Activated CD4-positive, alpha-beta T cell treated with anti-CD3 and anti-CD28 coated beads for 36 hours (primary cell): ENCODE data around the gene ADAMTS6. TPM values are rescaled to one million over a fixed set of nuclear protein-coding genes. Genes with fewer than 3 reads are reported as not detected.

Source experiments
- ATAC-seq: fragments of 200-7000 bp; cut with Tn5 transposase; one replicate; pipeline ENCODE4 v1.10.0; 2021; ENCODE audit warnings: mild to moderate bottlenecking, moderate library complexity
- CTCF ChIA-PET: fragments of 350-600 bp; sonication (Branson Sonifier 250); formaldehyde crosslinking; loops from one replicate; lab custom pipeline; 2021; ENCODE audit warnings: antibody characterized with exemption; lab: Charles Lee
- POLR2A ChIA-PET: fragments of 350-600 bp; sonication (Branson Sonifier 250); formaldehyde crosslinking; loops from one replicate; lab custom pipeline; 2021; ENCODE audit warnings: antibody characterized with exemption, inconsistent platforms; lab: Charles Lee
- DNase-seq: peaks from one replicate; pipeline ENCODE4 v3.0.0-alpha.2; 2020
- H3K27ac Mint-ChIP-seq: one replicate; pipeline ENCODE4 v1.8.0; 2021; ENCODE audit warnings: mixed read lengths
- H3K27me3 Mint-ChIP-seq: one replicate; pipeline ENCODE4 v1.8.0; 2021; ENCODE audit warnings: mixed read lengths
- H3K36me3 Mint-ChIP-seq: one replicate; pipeline ENCODE4 v1.8.0; 2021; ENCODE audit warnings: low read depth, mixed read lengths
- H3K4me1 Mint-ChIP-seq: one replicate; pipeline ENCODE4 v1.8.0; 2021; ENCODE audit warnings: mixed read lengths
- H3K4me3 Mint-ChIP-seq: one replicate; pipeline ENCODE4 v1.8.0; 2021; ENCODE audit warnings: mild to moderate bottlenecking, moderate library complexity, mixed read lengths
- H3K9me3 Mint-ChIP-seq: one replicate; pipeline ENCODE4 v1.8.0; 2021; ENCODE audit warnings: low read depth, mixed read lengths
- intact Hi-C, 2 experiments: fragments of 100-400 bp; cut with DNase I in 1 of 2; cut with micrococcal nuclease in 1 of 2; formaldehyde crosslinking; loops; one replicate each; pipeline versions ENCODE4 v1.14.2 to v1.15.1; 2022 to 2024; cut with DNase I, micrococcal nuclease
- total RNA-seq, 2 experiments: library from RNA; stranded (reverse); gene quantifications; one replicate each; pipeline ENCODE4 v1.2.3, GENCODE V29; 2021

ADAMTS6 gene
- total RNA-seq, 2 experiments from 2014 or later: 0.96 to 1.3 TPM

GRCh38 chr5:65364907-65365306 is 116.8 kb downstream of the ADAMTS6 start:
- Mint-ChIP-seq H3K27me3 (no peaks in the 10 kb centered on the region), H3K36me3 (no peaks in the 10 kb centered on the region), H3K9me3 (no peaks in the 10 kb centered on the region), H3K4me1 (no peaks in the 10 kb centered on the region), H3K27ac (no peak overlapping the region), H3K4me3 (no peak overlapping the region)
- ChIA-PET CTCF (interaction anchor here (0.9 kb wide), 1 partner anchor 19 kb away, joined by 3 read pairs; no protein-coding TSS in a partner anchor), POLR2A (no interaction called here)
- intact Hi-C loops: no loop called here
- no peak for ATAC-seq
- DNase-seq: no peak

GRCh38 chr5:65363499-65363898 is 118.2 kb downstream of the ADAMTS6 start:
- DNase-seq (no peak), ATAC-seq (no peak)
- CTCF ChIA-PET: no interaction called here
- Mint-ChIP-seq H3K4me1 (no peaks in the 10 kb centered on the region), H3K36me3 (no peaks in the 10 kb centered on the region), H3K27me3 (peaks cover 2% of the 10 kb centered on the region), H3K4me3 (no peak overlapping the region), H3K9me3 (no peaks in the 10 kb centered on the region), H3K27ac (no peak overlapping the region)
- intact Hi-C loops: no loop called here
- POLR2A ChIA-PET: no interaction called here

GRCh38 chr5:65359981-65360380 is 121.7 kb downstream of the ADAMTS6 start:
- no peaks in the 10 kb centered on the region for H3K4me1 Mint-ChIP-seq
- H3K27ac Mint-ChIP-seq: no peak overlapping the region
- CTCF ChIA-PET: no interaction called here
- POLR2A ChIA-PET: no interaction called here
- no peaks in the 10 kb centered on the region for H3K36me3 Mint-ChIP-seq
- no peak for ATAC-seq
- intact Hi-C loops: no loop called here
- H3K27me3 Mint-ChIP-seq: peaks cover 2% of the 10 kb centered on the region
- H3K4me3 Mint-ChIP-seq: no peak overlapping the region
- no peak for DNase-seq
- no peaks in the 10 kb centered on the region for H3K9me3 Mint-ChIP-seq

DNA sequence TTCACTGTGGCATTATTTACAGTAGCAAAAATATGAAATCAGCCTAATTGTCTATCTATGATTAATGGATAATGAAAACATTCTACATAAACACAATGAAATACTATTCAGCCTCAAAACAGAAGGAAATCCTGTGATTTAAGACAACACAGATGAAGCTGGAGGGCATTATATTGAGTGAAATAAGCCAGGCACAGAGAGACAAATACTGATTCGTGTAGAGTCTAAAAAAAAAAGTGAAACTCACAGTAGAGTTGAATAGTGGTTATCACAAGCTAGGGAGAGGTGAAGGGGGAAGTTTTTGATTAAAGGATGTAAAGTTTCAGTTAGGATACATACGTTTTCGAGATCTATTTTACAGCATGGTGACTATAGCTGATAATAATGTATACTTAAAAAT is 122.2 kb downstream of the ADAMTS6 start:
- no peak for ATAC-seq
- POLR2A ChIA-PET: no interaction called here
- no peak for DNase-seq
- Mint-ChIP-seq H3K9me3 (no peaks in the 10 kb centered on the region), H3K36me3 (no peaks in the 10 kb centered on the region), H3K4me3 (no peak overlapping the region), H3K4me1 (no peaks in the 10 kb centered on the region), H3K27me3 (peaks cover 2% of the 10 kb centered on the region), H3K27ac (no peak overlapping the region)
- CTCF ChIA-PET: no interaction called here
- intact Hi-C loops: no loop called here

DNA sequence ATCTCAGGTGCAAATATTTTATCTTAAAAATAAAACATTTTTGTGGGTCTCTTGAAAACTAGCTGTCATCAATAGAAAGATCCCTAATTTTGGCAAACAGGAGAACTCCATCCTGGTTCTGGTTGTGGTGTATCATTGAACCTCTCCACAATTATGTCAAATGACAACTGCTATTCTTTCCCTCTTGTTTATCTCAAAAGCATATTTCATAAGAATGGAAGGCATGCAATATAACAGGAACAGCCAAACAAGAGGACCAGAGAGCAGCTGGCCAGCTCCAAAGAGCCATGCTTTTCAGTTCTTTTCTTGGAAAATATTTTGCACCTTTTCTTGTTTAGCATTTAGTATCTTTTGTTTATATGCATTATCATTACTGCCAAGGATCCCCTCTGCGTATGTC is 125.4 kb downstream of the ADAMTS6 start:
- Mint-ChIP-seq H3K27me3 (peaks cover 2% of the 10 kb centered on the region), H3K4me3 (no peak overlapping the region), H3K36me3 (no peaks in the 10 kb centered on the region), H3K9me3 (no peaks in the 10 kb centered on the region), H3K27ac (no peak overlapping the region), H3K4me1 (no peaks in the 10 kb centered on the region)
- ATAC-seq (no peak), DNase-seq (no peak)
- POLR2A ChIA-PET: no interaction called here
- CTCF ChIA-PET: no interaction called here
- intact Hi-C loops: no loop called here

DNA sequence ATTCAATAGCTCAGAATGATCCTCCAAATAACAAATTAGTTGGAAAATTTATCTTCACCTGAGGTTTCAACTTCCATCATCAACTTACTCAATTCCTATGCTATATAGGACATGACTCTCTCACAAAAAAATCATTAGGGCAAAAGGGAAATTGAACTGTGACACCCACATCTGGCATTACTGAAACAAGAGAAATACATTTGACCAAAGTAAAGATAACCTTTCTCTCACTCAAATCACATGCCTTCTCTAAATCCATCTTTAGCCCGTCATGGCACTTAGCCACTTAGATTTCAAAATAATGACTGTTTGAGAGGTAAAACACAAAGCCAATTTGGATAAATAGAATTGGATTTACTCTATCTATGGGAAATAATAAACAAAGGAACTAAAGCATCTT is 126.4 kb downstream of the ADAMTS6 start:
- H3K36me3 Mint-ChIP-seq: no peaks in the 10 kb centered on the region
- ChIA-PET CTCF (no interaction called here), POLR2A (no interaction called here)
- no peaks in the 10 kb centered on the region for H3K4me1 Mint-ChIP-seq
- H3K27me3 Mint-ChIP-seq: peaks cover 2% of the 10 kb centered on the region
- no peak for ATAC-seq
- DNase-seq: no peak
- no peak overlapping the region for H3K27ac Mint-ChIP-seq
- no peaks in the 10 kb centered on the region for H3K9me3 Mint-ChIP-seq
- H3K4me3 Mint-ChIP-seq: no peak overlapping the region
- intact Hi-C loops: no loop called here

DNA sequence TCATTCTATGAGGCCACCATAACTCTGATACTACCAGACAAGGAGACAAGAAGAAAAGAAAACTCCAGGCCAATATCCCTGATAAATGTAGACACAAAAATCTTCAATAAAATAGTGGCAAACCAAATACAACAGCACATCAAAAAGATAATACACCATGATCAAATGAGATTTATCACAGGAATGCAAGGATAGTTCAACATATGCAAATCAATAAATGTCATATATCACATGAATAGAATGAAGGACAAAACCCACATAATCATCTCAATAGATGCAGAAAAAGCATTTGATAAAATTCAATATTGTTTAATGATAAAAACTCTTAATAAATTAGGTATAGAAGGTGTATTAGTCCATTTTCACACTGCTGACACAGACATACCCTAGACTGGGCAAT is 139.9 kb downstream of the ADAMTS6 start:
- Mint-ChIP-seq H3K27ac (no peak overlapping the region), H3K27me3 (no peaks in the 10 kb centered on the region), H3K9me3 (peaks cover 25% of the 10 kb centered on the region), H3K4me3 (no peak overlapping the region), H3K4me1 (no peaks in the 10 kb centered on the region), H3K36me3 (no peaks in the 10 kb centered on the region)
- POLR2A ChIA-PET: no interaction called here
- no peak for ATAC-seq
- CTCF ChIA-PET: no interaction called here
- no peak for DNase-seq
- intact Hi-C loops: no loop called here

- ChIA-PET POLR2A (no interaction called here), CTCF (no interaction called here)
- peaks cover 25% of the 10 kb centered on the region for H3K9me3 Mint-ChIP-seq
- no peaks in the 10 kb centered on the region for H3K4me1 Mint-ChIP-seq
- intact Hi-C loops: no loop called here
- ATAC-seq (no peak), DNase-seq (no peak)
- H3K27ac Mint-ChIP-seq: no peak overlapping the region
- H3K36me3 Mint-ChIP-seq: no peaks in the 10 kb centered on the region
- no peak overlapping the region for H3K4me3 Mint-ChIP-seq
- H3K27me3 Mint-ChIP-seq: no peaks in the 10 kb centered on the region
Measured at GRCh38 chr5:65338606-65339151, 143.0 kb downstream of the ADAMTS6 start.

DNA sequence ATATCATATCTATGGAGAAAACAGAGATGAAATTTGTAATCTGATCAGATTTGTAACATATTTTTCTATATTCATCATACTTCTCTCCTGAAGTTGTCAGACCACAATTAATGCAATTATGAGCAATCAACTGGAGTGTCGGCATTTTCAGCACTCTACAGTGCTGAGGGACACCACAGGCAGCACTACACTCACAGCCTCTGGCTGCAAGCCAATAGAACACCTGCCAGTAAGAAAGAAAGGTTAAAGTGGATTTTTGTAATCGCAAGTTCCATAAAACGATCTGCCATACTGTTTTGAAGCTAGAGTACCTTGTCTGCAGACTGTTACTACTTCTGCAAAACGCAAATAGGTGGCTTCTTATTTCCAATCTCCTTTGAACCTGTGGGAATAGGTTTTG is 147.6 kb downstream of the ADAMTS6 start:
- DNase-seq: no peak
- peaks cover 2% of the 10 kb centered on the region for H3K9me3 Mint-ChIP-seq
- H3K4me1 Mint-ChIP-seq: no peaks in the 10 kb centered on the region
- no peaks in the 10 kb centered on the region for H3K27me3 Mint-ChIP-seq
- ChIA-PET POLR2A (no interaction called here), CTCF (no interaction called here)
- H3K36me3 Mint-ChIP-seq: no peaks in the 10 kb centered on the region
- H3K27ac Mint-ChIP-seq: no peak overlapping the region
- ATAC-seq: no peak
- H3K4me3 Mint-ChIP-seq: no peak overlapping the region
- intact Hi-C loops: no loop called here

GRCh38 chr5:65332591-65332990 is 149.1 kb downstream of the ADAMTS6 start:
- Mint-ChIP-seq H3K27ac (no peak overlapping the region), H3K36me3 (no peaks in the 10 kb centered on the region), H3K27me3 (no peaks in the 10 kb centered on the region), H3K9me3 (no peaks in the 10 kb centered on the region), H3K4me3 (no peak overlapping the region), H3K4me1 (no peaks in the 10 kb centered on the region)
- intact Hi-C loops: no loop called here
- DNase-seq: no peak
- ATAC-seq: no peak
- CTCF ChIA-PET: no interaction called here
- POLR2A ChIA-PET: no interaction called here

DNA sequence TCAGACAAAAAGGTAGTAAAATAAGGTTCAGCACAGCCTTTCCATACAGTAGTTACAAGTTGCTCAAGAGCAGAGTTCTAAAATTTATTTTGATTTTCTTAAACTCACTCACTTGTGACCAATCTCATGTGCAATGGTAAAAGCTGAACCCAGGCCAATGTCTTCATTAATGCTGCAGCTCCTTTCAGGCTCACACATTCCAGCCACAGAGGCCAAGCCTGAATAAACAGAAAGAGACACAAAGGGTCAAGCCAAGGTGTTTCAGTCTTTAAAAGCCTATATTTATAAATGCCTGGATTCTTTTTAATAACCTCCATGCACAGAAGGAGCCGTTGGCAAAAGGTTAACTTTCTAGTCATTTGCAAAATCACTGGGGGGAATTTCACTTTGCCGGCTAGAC is 152.5 kb downstream of the ADAMTS6 start:
- ATAC-seq: no peak
- H3K36me3 Mint-ChIP-seq: no peaks in the 10 kb centered on the region
- H3K4me1 Mint-ChIP-seq: no peaks in the 10 kb centered on the region
- H3K27me3 Mint-ChIP-seq: no peaks in the 10 kb centered on the region
- H3K27ac Mint-ChIP-seq: no peak overlapping the region
- intact Hi-C loops: no loop called here
- H3K4me3 Mint-ChIP-seq: no peak overlapping the region
- DNase-seq: no peak
- ChIA-PET POLR2A (no interaction called here), CTCF (interaction anchor here (1.4 kb wide), 1 partner anchor 18 kb away, joined by 4 read pairs; no protein-coding TSS in a partner anchor)
- no peaks in the 10 kb centered on the region for H3K9me3 Mint-ChIP-seq

DNA sequence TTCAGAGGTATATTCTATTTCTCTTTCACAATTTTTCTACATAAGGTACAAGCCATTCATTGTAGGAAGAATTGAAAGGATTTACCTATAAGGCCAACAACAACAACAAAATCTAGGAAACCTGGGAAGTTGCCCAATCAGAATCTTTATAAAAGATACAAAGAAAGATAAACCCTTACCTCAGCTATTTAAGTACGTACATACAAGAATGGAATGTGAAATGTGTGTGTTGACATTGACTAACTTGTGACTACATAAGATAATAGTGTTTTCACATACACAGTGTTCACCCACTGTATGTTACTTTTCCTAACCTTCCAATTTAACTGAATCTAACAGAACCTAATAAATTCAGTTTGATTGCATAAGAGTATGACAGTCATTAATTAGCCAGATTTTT is 154.1 kb downstream of the ADAMTS6 start:
- no peaks in the 10 kb centered on the region for H3K36me3 Mint-ChIP-seq
- ChIA-PET CTCF (interaction anchor here (1.1 kb wide), 1 partner anchor 517 kb away, joined by 3 read pairs; no protein-coding TSS in a partner anchor), POLR2A (no interaction called here)
- H3K4me3 Mint-ChIP-seq: no peak overlapping the region
- H3K27ac Mint-ChIP-seq: no peak overlapping the region
- intact Hi-C loops: no loop called here
- ATAC-seq (no peak), DNase-seq (no peak)
- no peaks in the 10 kb centered on the region for H3K27me3 Mint-ChIP-seq
- no peaks in the 10 kb centered on the region for H3K9me3 Mint-ChIP-seq
- no peaks in the 10 kb centered on the region for H3K4me1 Mint-ChIP-seq
